NCI-H446 treated with DMSO at 0.1 percent for 48 hours (cell line): ENCODE results near the gene CCT5.
"Not testable (repeated sequence)": the region's sequence is repeated elsewhere in the genome, so short reads cannot be mapped to it uniquely, and the experiment has no call there.

ENCODE experiments used
- DNase-seq: peaks from one replicate; lab custom pipeline; 2025; lab: John Stamatoyannopoulos, UW

Gene CCT5

GRCh38 chr5:10301842-10302610, 51.9 kb downstream of the CCT5 start:
- DNase-seq, result peak; percentile 75

- no peak for DNase-seq
Observed at GRCh38 chr5:10303201-10303600, 53.1 kb downstream of the CCT5 start.

DNA sequence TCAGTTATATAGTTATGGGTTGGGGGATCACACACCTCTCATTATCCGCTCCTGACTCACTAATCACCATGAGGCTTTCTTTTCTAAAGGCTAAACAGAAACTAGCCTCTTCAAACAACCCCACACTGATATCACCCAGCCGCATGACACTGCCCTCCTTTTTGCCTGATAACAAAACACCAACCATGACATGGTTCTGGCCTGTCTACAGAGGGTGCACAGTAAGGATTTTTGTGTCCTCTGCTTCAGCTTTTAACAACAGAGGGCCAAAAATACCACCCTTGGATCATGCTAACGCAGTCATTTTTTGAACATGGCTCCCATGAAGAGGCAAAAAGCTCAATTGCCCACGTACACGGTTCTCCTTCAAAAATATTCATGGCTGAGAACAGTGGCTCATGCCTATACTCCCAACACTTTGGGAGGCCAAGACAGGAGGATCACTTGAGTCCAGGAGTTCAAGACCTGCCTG, 53.7 kb downstream of the CCT5 start:
- no peak for DNase-seq

DNA sequence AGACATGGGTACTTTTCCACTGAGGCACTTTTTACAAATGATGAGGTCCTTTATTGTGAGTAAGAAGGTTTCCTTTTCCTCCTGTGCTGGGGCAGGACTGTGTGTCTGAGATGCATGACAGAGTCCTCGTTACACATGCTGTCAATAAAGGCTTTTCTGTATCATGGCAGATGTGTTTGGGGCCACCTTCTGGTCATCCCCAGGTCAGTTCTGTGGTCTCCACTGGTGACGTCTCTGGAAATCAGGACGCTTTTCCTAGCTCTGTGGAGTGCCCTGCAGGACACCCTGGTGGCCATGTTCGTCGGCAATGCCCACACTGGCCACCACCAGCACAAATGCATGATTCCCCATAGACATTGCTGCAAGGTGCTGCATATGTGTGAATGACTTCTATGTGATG, 54.9 kb downstream of the CCT5 start:
- no peak for DNase-seq

DNA sequence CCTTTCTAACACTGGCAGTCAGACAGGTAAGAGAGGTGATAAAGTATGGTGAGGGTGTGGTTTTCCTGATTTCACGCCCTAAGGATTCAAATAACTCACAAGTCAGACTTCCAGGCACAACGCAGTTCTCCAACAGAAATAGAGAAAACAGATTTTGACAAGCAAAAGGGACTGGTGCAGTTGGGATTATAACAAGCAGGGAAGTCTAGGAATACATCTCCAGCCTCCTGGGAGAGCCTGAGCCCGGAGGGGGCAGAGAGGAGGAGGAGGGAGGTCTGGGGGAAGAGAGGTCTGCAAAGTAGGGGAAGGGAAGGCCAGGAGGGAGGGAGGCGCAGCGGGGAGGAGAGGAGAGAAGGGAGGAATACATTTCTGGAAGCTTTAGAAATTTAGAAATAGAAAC, 56.0 kb downstream of the CCT5 start:
- no peak for DNase-seq

GRCh38 chr5:10306806-10307205, 56.7 kb downstream of the CCT5 start:
- no peak for DNase-seq

- DNase-seq, result peak; percentile 66
Observed at GRCh38 chr5:10307206-10308148, 57.4 kb downstream of the CCT5 start, which contains the start of gene CMBL. TSS of gene CMBL (minus strand) at chr5:10307902. CDS start at chr5:10290762, 17,140 bp downstream.

GRCh38 chr5:10308844-10309243, 58.8 kb downstream of the CCT5 start:
- no peak for DNase-seq

GRCh38 chr5:10310066-10310779, 60.1 kb downstream of the CCT5 start:
- no peak for DNase-seq

GRCh38 chr5:10310835-10311570, 60.9 kb downstream of the CCT5 start:
- not testable (repeated sequence) for DNase-seq

DNA sequence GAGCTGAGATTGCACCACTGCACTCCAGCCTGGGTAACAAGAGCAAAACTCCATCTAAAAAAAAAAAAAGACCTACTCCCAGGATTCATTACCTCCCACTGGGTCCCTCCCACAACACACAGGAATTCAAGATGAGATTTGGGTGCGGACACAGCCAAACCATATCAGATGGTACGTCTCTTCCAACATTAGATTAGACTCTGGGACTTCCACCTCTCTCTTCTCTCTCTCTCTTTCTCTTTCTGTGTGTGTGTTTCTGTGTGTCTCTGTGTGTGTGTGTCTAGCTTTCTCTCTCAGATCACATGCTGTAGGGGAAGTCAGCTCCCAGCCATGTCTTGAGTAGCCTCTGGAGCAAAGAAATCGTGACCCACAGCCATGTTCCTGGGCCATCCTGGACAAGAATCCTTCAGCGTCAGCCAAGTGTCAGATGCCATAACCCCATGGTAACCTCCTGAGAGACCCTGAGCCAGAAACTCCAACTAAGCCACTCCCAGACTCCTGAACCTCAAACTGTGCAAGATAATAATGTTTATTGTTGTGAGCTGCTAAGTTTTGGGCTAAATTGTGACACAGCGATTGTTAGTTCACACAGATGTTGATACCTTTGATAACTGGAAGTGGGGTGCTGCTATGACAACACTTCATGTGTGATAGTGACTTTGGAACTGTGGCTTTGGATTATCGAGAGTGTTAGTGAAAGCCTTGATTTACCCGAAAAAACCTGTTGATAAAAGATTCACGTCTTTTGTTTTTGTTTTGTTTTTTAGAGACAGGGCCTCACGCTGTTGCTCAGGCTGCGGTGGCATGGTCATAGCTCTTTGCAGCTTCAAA, 61.7 kb downstream of the CCT5 start:
- no peak for DNase-seq

- DNase-seq, result no peak
Observed at GRCh38 chr5:10315201-10315600, 65.1 kb downstream of the CCT5 start.
